HFFc6 (cell line): Measurements from ENCODE around the gene ADSS1. TPM values are rescaled to one million over a fixed set of nuclear protein-coding genes. Genes with fewer than 3 reads are reported as not detected.
A peak's percentile ranks its signal among the peaks of the same experiment; 100 is the strongest.

ENCODE experiments used
- DNase-seq: peaks from one replicate; pipeline ENCODE4 v3.0.0-alpha.2; 2018
- H3K27ac Mint-ChIP-seq: 2 replicates; pipeline ENCODE4 v1.8.0; 2020; ENCODE audit warnings: mild to moderate bottlenecking, mixed read lengths
- H3K27me3 Mint-ChIP-seq: 2 replicates; pipeline ENCODE4 v1.8.0; 2021; ENCODE audit warnings: mild to moderate bottlenecking, moderate library complexity, mixed read lengths; ENCODE audit not compliant: insufficient read depth
- H3K36me3 Mint-ChIP-seq: 2 replicates; pipeline ENCODE4 v1.8.0; 2021; ENCODE audit warnings: low read depth, mixed read lengths
- H3K4me1 Mint-ChIP-seq: 2 replicates; pipeline ENCODE4 v1.8.0; 2020; ENCODE audit warnings: low read depth, mixed read lengths
- H3K4me3 Mint-ChIP-seq: 2 replicates; pipeline ENCODE4 v1.8.0; 2020; ENCODE audit warnings: mild to moderate bottlenecking, moderate library complexity, mixed read lengths
- H3K9me3 Mint-ChIP-seq: 2 replicates; pipeline ENCODE4 v1.8.0; 2020; ENCODE audit warnings: mild to moderate bottlenecking, mixed read lengths
- CTCF ChIP-seq: fragments of 200-600 bp; sonication (generic); IDR thresholded peaks from 2 replicates; pipeline ENCODE4 v1.5.0; 2021; ENCODE audit warnings: antibody characterized with exemption, mild to moderate bottlenecking
- total RNA-seq, 6 experiments: library from RNA; stranded (reverse); fragmentation: NEBNext Ultra II Directional; extraction: Animal tissue kit (Norgen Biotek cat#: 25700); gene quantifications; 2 replicates in 1 of 6; 3 replicates in 5 of 6; pipeline ENCODE4 v1.2.3, GENCODE V29; 2021

Gene ADSS1
- total RNA-seq, 6 experiments from 2014 or later: 2.7 to 3.7 (median 3.3) TPM

GRCh38 chr14:104792945-104793702, 69.1 kb downstream of the ADSS1 start:
- no peaks in the 10 kb centered on the region; the same call in 1 of the 2 replicates for H3K27me3 Mint-ChIP-seq
- H3K36me3 Mint-ChIP-seq: peaks cover 5% of the 10 kb centered on the region; the same call in 1 of the 2 replicates
- no peaks in the 10 kb centered on the region for H3K9me3 Mint-ChIP-seq
- peak overlapping the region; percentile 91 for H3K4me3 Mint-ChIP-seq
- TF ChIP-seq CTCF: peak; percentile 50; the same call in 1 of the 2 replicates
- H3K4me1 Mint-ChIP-seq: peaks cover 20% of the 10 kb centered on the region
- DNase-seq: no peak
- H3K27ac Mint-ChIP-seq: peak overlapping the region; percentile 77

GRCh38 chr14:104793703-104793959, 69.6 kb downstream of the ADSS1 start:
- no peak for TF ChIP-seq CTCF
- no peaks in the 10 kb centered on the region; the same call in 1 of the 2 replicates for H3K27me3 Mint-ChIP-seq

GRCh38 chr14:104794099-104794498, 70.1 kb downstream of the ADSS1 start:
- peaks cover 5% of the 10 kb centered on the region; the same call in 1 of the 2 replicates for H3K36me3 Mint-ChIP-seq
- H3K9me3 Mint-ChIP-seq: no peaks in the 10 kb centered on the region
- peak; percentile 8 for DNase-seq
- TF ChIP-seq CTCF: no peak
- no peaks in the 10 kb centered on the region; the same call in 1 of the 2 replicates for H3K27me3 Mint-ChIP-seq
- H3K4me3 Mint-ChIP-seq: peak overlapping the region; percentile 91
- H3K4me1 Mint-ChIP-seq: peaks cover 20% of the 10 kb centered on the region
- H3K27ac Mint-ChIP-seq: peak overlapping the region; percentile 77

More at GRCh38 chr14:104793703-104793959, 69.6 kb downstream of the ADSS1 start:
- Mint-ChIP-seq H3K4me1 (peaks cover 20% of the 10 kb centered on the region), H3K36me3 (peaks cover 5% of the 10 kb centered on the region; the same call in 1 of the 2 replicates), H3K27ac (peak overlapping the region; percentile 77), H3K4me3 (peak overlapping the region; percentile 91), H3K9me3 (no peaks in the 10 kb centered on the region)
- no peak for DNase-seq

GRCh38 chr14:104794631-104794992, 70.6 kb downstream of the ADSS1 start:
- 0 out of 2 replicates have a peak, but pooled peaks have one; percentile 21 for TF ChIP-seq CTCF
- H3K4me1 Mint-ChIP-seq: peaks cover 20% of the 10 kb centered on the region
- H3K9me3 Mint-ChIP-seq: no peaks in the 10 kb centered on the region
- DNase-seq: no peak
- peak overlapping the region; percentile 91 for H3K4me3 Mint-ChIP-seq
- peaks cover 1% of the 10 kb centered on the region; the same call in 1 of the 2 replicates for H3K27me3 Mint-ChIP-seq
- peak overlapping the region; percentile 77 for H3K27ac Mint-ChIP-seq
- peaks cover 5% of the 10 kb centered on the region; the same call in 1 of the 2 replicates for H3K36me3 Mint-ChIP-seq

GRCh38 chr14:104794993-104795780, 71.2 kb downstream of the ADSS1 start, which contains the start of gene AKT1:
TSS of gene AKT1 (minus strand) at chr14:104795748. CDS start at chr14:104792643, 3,105 bp downstream.
- peaks cover 5% of the 10 kb centered on the region; the same call in 1 of the 2 replicates for H3K36me3 Mint-ChIP-seq
- H3K4me1 Mint-ChIP-seq: peaks cover 20% of the 10 kb centered on the region
- peaks cover 2% of the 10 kb centered on the region; the same call in 1 of the 2 replicates for H3K27me3 Mint-ChIP-seq
- no peaks in the 10 kb centered on the region for H3K9me3 Mint-ChIP-seq
- peak within 1 kb of the TSS; percentile 91 for H3K4me3 Mint-ChIP-seq
- H3K27ac Mint-ChIP-seq: peak within 1 kb of the TSS; percentile 77
- DNase-seq: no peak
- no peak for TF ChIP-seq CTCF
